Muscle layer of duodenum (tissue), 2 donors: ENCODE data around the gene ZNF805.
"Not testable (repeated sequence)": the region's sequence is repeated elsewhere in the genome, so short reads cannot be mapped to it uniquely, and the experiment has no call there.

Source experiments
- H3K27ac ChIP-seq: one replicate; pipeline ENCODE4 v1.7.0; 2013; ENCODE audit warnings: mild to moderate bottlenecking, low read length
- H3K27me3 ChIP-seq: one replicate; pipeline ENCODE4 v1.7.0; 2013; ENCODE audit warnings: low read depth, mild to moderate bottlenecking, control low read depth, low read length
- H3K36me3 ChIP-seq, 2 donors: one replicate each; pipeline ENCODE4 v1.7.0; 2013; ENCODE audit warnings: low read length in 2 of 2, control low read depth in 1 of 2, mild to moderate bottlenecking in 1 of 2; ENCODE audit not compliant: insufficient read depth in 2 of 2, control insufficient read depth in 1 of 2
- H3K4me1 ChIP-seq, 2 donors: one replicate each; pipeline ENCODE4 v1.7.0; 2013; ENCODE audit warnings: low read length in 2 of 2, mild to moderate bottlenecking in 2 of 2, control low read depth in 1 of 2, moderate library complexity in 1 of 2; ENCODE audit not compliant: insufficient read depth in 2 of 2, control insufficient read depth in 1 of 2
- H3K4me3 ChIP-seq, 2 donors: one replicate each; pipeline ENCODE4 v1.7.0; 2013; ENCODE audit warnings: low read length in 2 of 2, low read depth in 1 of 2, mild to moderate bottlenecking in 1 of 2
- H3K9me3 ChIP-seq, 2 donors: one replicate each; pipeline ENCODE4 v1.7.0; 2013; ENCODE audit warnings: low read length in 2 of 2, control low read depth in 1 of 2, mild to moderate bottlenecking in 1 of 2; ENCODE audit not compliant: control insufficient read depth in 1 of 2
- donor health status: healthy.

ZNF805 gene

GRCh38 chr19:57269515-57270250, 29.3 kb downstream of the ZNF805 start:
- H3K9me3 ChIP-seq: no peaks in the 10 kb centered on the region
- no peaks in the 10 kb centered on the region for H3K4me1 ChIP-seq
- no peak overlapping the region for H3K27ac ChIP-seq
- peaks cover 0 to 30% of the 10 kb centered on the region in 2 donors for H3K36me3 ChIP-seq
- H3K27me3 ChIP-seq: no peaks in the 10 kb centered on the region
- no peak overlapping the region for H3K4me3 ChIP-seq

GRCh38 chr19:57271280-57271679, 30.8 kb downstream of the ZNF805 start:
- Histone ChIP-seq H3K4me3 (no peak overlapping the region), H3K27me3 (no peaks in the 10 kb centered on the region), H3K4me1 (no peaks in the 10 kb centered on the region), H3K36me3 (peaks cover 0 to 32% of the 10 kb centered on the region in 2 donors), H3K9me3 (no peaks in the 10 kb centered on the region), H3K27ac (no peak overlapping the region)

GRCh38 chr19:57273014-57273413, 32.6 kb downstream of the ZNF805 start:
- no peak overlapping the region for H3K27ac ChIP-seq
- no peaks in the 10 kb centered on the region for H3K27me3 ChIP-seq
- H3K9me3 ChIP-seq: no peaks in the 10 kb centered on the region
- H3K4me3 ChIP-seq: no peak overlapping the region
- H3K4me1 ChIP-seq: no peaks in the 10 kb centered on the region
- peaks cover 0 to 27% of the 10 kb centered on the region in 2 donors for H3K36me3 ChIP-seq

- H3K27ac ChIP-seq: no peak overlapping the region
- no peak overlapping the region for H3K4me3 ChIP-seq
- peaks cover 0 to 29% of the 10 kb centered on the region in 2 donors for H3K36me3 ChIP-seq
- no peaks in the 10 kb centered on the region for H3K9me3 ChIP-seq
- peaks cover 0 to 6% of the 10 kb centered on the region in 2 donors for H3K4me1 ChIP-seq
- H3K27me3 ChIP-seq: no peaks in the 10 kb centered on the region
These were observed 36.0 kb downstream of the ZNF805 start for GRCh38 chr19:57276430-57276829.

- H3K27ac ChIP-seq: not testable (repeated sequence)
These were observed 38.0 kb downstream of the ZNF805 start for GRCh38 chr19:57278481-57278880.

GRCh38 chr19:57279418-57280164, 39.2 kb downstream of the ZNF805 start:
- Histone ChIP-seq H3K9me3 (no peaks in the 10 kb centered on the region), H3K27me3 (no peaks in the 10 kb centered on the region), H3K4me3 (peak overlapping the region; percentile 76 to 91), H3K36me3 (peaks cover 5 to 29% of the 10 kb centered on the region in 2 donors), H3K27ac (peak overlapping the region; percentile 100), H3K4me1 (peaks cover 9 to 21% of the 10 kb centered on the region in 2 donors)

More at GRCh38 chr19:57278481-57278880, 38.0 kb downstream of the ZNF805 start:
- H3K9me3 ChIP-seq, H3K4me3 ChIP-seq, H3K27me3 ChIP-seq: not testable (repeated sequence)
- peaks cover 0 to 26% of the 10 kb centered on the region in 2 donors for H3K36me3 ChIP-seq
- H3K4me1 ChIP-seq: peaks cover 9 to 21% of the 10 kb centered on the region in 2 donors

GRCh38 chr19:57280165-57280961, 39.9 kb downstream of the ZNF805 start, which contains the start of gene ZNF460:
ZNF460 (plus strand) TSS chr19:57280485; CDS start chr19:57280807, 322 bp downstream.
- peak within 1 kb of the TSS; percentile 76 to 91 for H3K4me3 ChIP-seq
- peaks cover 9 to 21% of the 10 kb centered on the region in 2 donors for H3K4me1 ChIP-seq
- H3K27me3 ChIP-seq: no peaks in the 10 kb centered on the region
- H3K27ac ChIP-seq: peak within 1 kb of the TSS; percentile 100
- peaks cover 10 to 34% of the 10 kb centered on the region in 2 donors for H3K36me3 ChIP-seq
- no peaks in the 10 kb centered on the region for H3K9me3 ChIP-seq

GRCh38 chr19:57280962-57281400, 40.5 kb downstream of the ZNF805 start:
- peak overlapping the region; percentile 100 for H3K27ac ChIP-seq
- peaks cover 9 to 21% of the 10 kb centered on the region in 2 donors for H3K4me1 ChIP-seq
- peak overlapping the region; percentile 76 to 91 for H3K4me3 ChIP-seq
- peaks cover 0 to 2% of the 10 kb centered on the region in 2 donors for H3K9me3 ChIP-seq
- peaks cover 15 to 40% of the 10 kb centered on the region in 2 donors for H3K36me3 ChIP-seq
- H3K27me3 ChIP-seq: no peaks in the 10 kb centered on the region

- Histone ChIP-seq H3K4me3 (peak overlapping the region; percentile 55 to 91), H3K4me1 (peaks cover 9 to 21% of the 10 kb centered on the region in 2 donors), H3K27ac (peak overlapping the region; percentile 31), H3K9me3 (peaks cover 0 to 2% of the 10 kb centered on the region in 2 donors), H3K36me3 (peaks cover 23 to 51% of the 10 kb centered on the region in 2 donors), H3K27me3 (no peaks in the 10 kb centered on the region)
These were observed 41.7 kb downstream of the ZNF805 start for GRCh38 chr19:57282011-57282643.

- Histone ChIP-seq H3K36me3 (peaks cover 75 to 94% of the 10 kb centered on the region in 2 donors), H3K4me1 (no peaks in the 10 kb centered on the region), H3K27me3 (no peaks in the 10 kb centered on the region), H3K27ac (no peak overlapping the region), H3K9me3 (peaks cover 21 to 37% of the 10 kb centered on the region in 2 donors), H3K4me3 (no peak overlapping the region)
These were observed 47.9 kb downstream of the ZNF805 start for GRCh38 chr19:57288373-57288772.
